HG03066 (cell line): Measurements from ENCODE around the gene AFAP1L2.
"Not testable (repeated sequence)": the region's sequence is repeated elsewhere in the genome, so short reads cannot be mapped to it uniquely, and the experiment has no call there.

Experiments
- ATAC-seq: cut with Tn5 transposase; IDR thresholded peaks from one replicate; pipeline ENCODE4 v1.9.1; 2021; ENCODE audit warnings: low read depth; ENCODE audit not compliant: unreplicated experiment

The AFAP1L2 gene

GRCh38 chr10:114343623-114344505, 60.4 kb downstream of the AFAP1L2 start:
- ATAC-seq, result no peak

GRCh38 chr10:114342976-114343375, 61.3 kb downstream of the AFAP1L2 start:
- no peak for ATAC-seq

GRCh38 chr10:114340816-114341215, 63.5 kb downstream of the AFAP1L2 start:
- ATAC-seq, result no peak

- no peak for ATAC-seq
Measured at GRCh38 chr10:114337510-114338462, 66.5 kb downstream of the AFAP1L2 start.

- ATAC-seq, result no peak
Measured at GRCh38 chr10:114336823-114337509, 67.3 kb downstream of the AFAP1L2 start.

GRCh38 chr10:114335614-114336013, 68.7 kb downstream of the AFAP1L2 start:
- ATAC-seq, result no peak

- no peak for ATAC-seq
Measured at GRCh38 chr10:114334301-114334700, 70.0 kb downstream of the AFAP1L2 start.

GRCh38 chr10:114333441-114333840, 70.9 kb downstream of the AFAP1L2 start:
- not testable (repeated sequence) for ATAC-seq

- ATAC-seq, result no peak
Measured at GRCh38 chr10:114332301-114333192, 71.8 kb downstream of the AFAP1L2 start.

- ATAC-seq, result no peak
Measured at GRCh38 chr10:114329634-114330365, 74.5 kb downstream of the AFAP1L2 start.

- ATAC-seq, result no peak
Measured at GRCh38 chr10:114328874-114329273, 75.4 kb downstream of the AFAP1L2 start.

GRCh38 chr10:114328441-114328812, 75.9 kb downstream of the AFAP1L2 start:
- no peak for ATAC-seq

- ATAC-seq, result no peak
Measured at GRCh38 chr10:114327537-114328440, 76.5 kb downstream of the AFAP1L2 start.

GRCh38 chr10:114326795-114327194, 77.5 kb downstream of the AFAP1L2 start:
- ATAC-seq, result no peak

GRCh38 chr10:114323023-114323422, 81.3 kb downstream of the AFAP1L2 start:
- ATAC-seq, result no peak

- no peak for ATAC-seq
Measured at GRCh38 chr10:114322344-114322743, 82.0 kb downstream of the AFAP1L2 start.

- no peak for ATAC-seq
Measured at GRCh38 chr10:114320249-114321116, 83.8 kb downstream of the AFAP1L2 start.
